HG02973 (cell line): ENCODE results near the gene NKX3-2.
A peak's percentile ranks its signal among the peaks of the same experiment; 100 is the strongest.
"Not testable (repeated sequence)": the region's sequence is repeated elsewhere in the genome, so short reads cannot be mapped to it uniquely, and the experiment has no call there.

Experiments used
- ATAC-seq: cut with Tn5 transposase; IDR thresholded peaks from one replicate; pipeline ENCODE4 v1.9.1; 2021; ENCODE audit warnings: moderate library complexity; ENCODE audit not compliant: unreplicated experiment

NKX3-2 gene

GRCh38 chr4:13543839-13544605, at the start of gene NKX3-2:
NKX3-2 (minus strand) TSS chr4:13544508; CDS start chr4:13544414, 94 bp downstream.
- no peak for ATAC-seq

- ATAC-seq = no peak
These were observed 47.9 kb upstream of the NKX3-2 start for GRCh38 chr4:13592220-13592619.

- no peak for ATAC-seq
These were observed 46.5 kb upstream of the NKX3-2 start for GRCh38 chr4:13590766-13591165.

- no peak for ATAC-seq
These were observed 44.6 kb upstream of the NKX3-2 start for GRCh38 chr4:13588954-13589353.

- ATAC-seq = no peak
These were observed 40.2 kb upstream of the NKX3-2 start for GRCh38 chr4:13584481-13584880.

- ATAC-seq = no peak
These were observed 35.7 kb upstream of the NKX3-2 start for GRCh38 chr4:13580036-13580435.

- ATAC-seq = no peak
These were observed 33.4 kb upstream of the NKX3-2 start for GRCh38 chr4:13577660-13578059.

- no peak for ATAC-seq
These were observed 26.6 kb upstream of the NKX3-2 start for GRCh38 chr4:13570916-13571315.

GRCh38 chr4:13567125-13567524, 22.8 kb upstream of the NKX3-2 start:
- no peak for ATAC-seq

GRCh38 chr4:13562876-13563275, 18.6 kb upstream of the NKX3-2 start:
- no peak for ATAC-seq

- no peak for ATAC-seq
These were observed 17.4 kb upstream of the NKX3-2 start for GRCh38 chr4:13561673-13562072.

GRCh38 chr4:13560111-13560510, 15.8 kb upstream of the NKX3-2 start:
- ATAC-seq = not testable (repeated sequence)

GRCh38 chr4:13559413-13559812, 15.1 kb upstream of the NKX3-2 start:
- no peak for ATAC-seq

- ATAC-seq = no peak
These were observed 14.6 kb upstream of the NKX3-2 start for GRCh38 chr4:13558881-13559280.

GRCh38 chr4:13555325-13555724, 11.0 kb upstream of the NKX3-2 start:
- ATAC-seq = no peak

- ATAC-seq = no peak
These were observed 8.8 kb upstream of the NKX3-2 start for GRCh38 chr4:13553081-13553480.

GRCh38 chr4:13548984-13549546, 4.8 kb upstream of the NKX3-2 start:
- ATAC-seq = peak; percentile 75

GRCh38 chr4:13548059-13548983, 4.0 kb upstream of the NKX3-2 start:
- ATAC-seq = no peak

- no peak for ATAC-seq
These were observed 3.3 kb upstream of the NKX3-2 start for GRCh38 chr4:13547485-13548041.

- no peak for ATAC-seq
These were observed 2.7 kb upstream of the NKX3-2 start for GRCh38 chr4:13546941-13547484.
